Activated CD8-positive, alpha-beta T cell treated with anti-CD3 and anti-CD28 coated beads for 36 hours (primary cell): ENCODE data around the gene MAPK8IP3. TPM values are rescaled to one million over a fixed set of nuclear protein-coding genes. Genes with fewer than 3 reads are reported as not detected.
"Not testable (repeated sequence)": the region's sequence is repeated elsewhere in the genome, so short reads cannot be mapped to it uniquely, and the experiment has no call there.

ENCODE experiments used
- ATAC-seq: fragments of 200-7000 bp; cut with Tn5 transposase; one replicate; pipeline ENCODE4 v1.10.0; 2021; ENCODE audit warnings: mild to moderate bottlenecking, moderate library complexity
- CTCF ChIA-PET: fragments of 350-600 bp; sonication (Branson Sonifier 250); formaldehyde crosslinking; loops from one replicate; lab custom pipeline; 2021; ENCODE audit warnings: antibody characterized with exemption; lab: Charles Lee
- POLR2A ChIA-PET: fragments of 350-600 bp; sonication (Branson Sonifier 250); formaldehyde crosslinking; loops from one replicate; lab custom pipeline; 2021; ENCODE audit warnings: antibody characterized with exemption; lab: Charles Lee
- DNase-seq: peaks from one replicate; pipeline ENCODE4 v3.0.0-alpha.2; 2020
- H3K27ac Mint-ChIP-seq: one replicate; pipeline ENCODE4 v1.8.0; 2021; ENCODE audit warnings: mild to moderate bottlenecking, mixed read lengths
- H3K27me3 Mint-ChIP-seq: one replicate; pipeline ENCODE4 v1.8.0; 2021; ENCODE audit warnings: mixed read lengths
- H3K36me3 Mint-ChIP-seq: one replicate; pipeline ENCODE4 v1.8.0; 2021; ENCODE audit warnings: low read depth, mixed read lengths
- H3K4me1 Mint-ChIP-seq: one replicate; pipeline ENCODE4 v1.8.0; 2021; ENCODE audit warnings: low read depth, mixed read lengths
- H3K4me3 Mint-ChIP-seq: one replicate; pipeline ENCODE4 v1.8.0; 2021; ENCODE audit warnings: mild to moderate bottlenecking, moderate library complexity, mixed read lengths
- H3K9me3 Mint-ChIP-seq: one replicate; pipeline ENCODE4 v1.8.0; 2021; ENCODE audit warnings: mixed read lengths
- intact Hi-C: fragments of 100-400 bp; cut with micrococcal nuclease; formaldehyde crosslinking; loops from one replicate; pipeline ENCODE4 v1.10.0; 2022
- total RNA-seq, 2 experiments: library from RNA; stranded (reverse); gene quantifications; one replicate each; pipeline ENCODE4 v1.2.3, GENCODE V29; 2021
- TF ChIP-seq, protein P1 (sequence below): fragments of 200-600 bp; IDR thresholded peaks from one replicate; pipeline ENCODE4 v1.8.0; 2022; ENCODE audit warnings: antibody characterized with exemption, mild to moderate bottlenecking

The MAPK8IP3 gene
- total RNA-seq, 2 experiments from 2014 or later: 58.4 to 65.1 TPM

DNA sequence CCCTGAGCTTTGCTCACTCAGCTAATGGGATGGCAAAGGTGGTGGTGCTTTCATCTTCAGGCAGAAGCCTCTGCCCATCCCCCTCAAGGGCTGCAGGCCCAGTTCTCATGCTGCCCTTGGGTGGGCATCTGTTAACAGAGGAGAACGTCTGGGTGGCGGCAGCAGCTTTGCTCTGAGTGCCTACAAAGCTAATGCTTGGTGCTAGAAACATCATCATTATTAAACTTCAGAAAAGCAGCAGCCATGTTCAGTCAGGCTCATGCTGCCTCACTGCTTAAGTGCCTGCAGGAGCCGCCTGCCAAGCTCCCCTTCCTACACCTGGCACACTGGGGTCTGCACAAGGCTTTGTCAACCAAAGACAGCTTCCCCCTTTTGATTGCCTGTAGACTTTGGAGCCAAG lies 5.7 kb upstream of the MAPK8IP3 start:
- ChIA-PET CTCF (no interaction called here), POLR2A (interaction anchor here (0.9 kb wide), 1 partner anchor 71 kb away, joined by 3 read pairs; the partner anchor contains the start of gene NME3)
- DNase-seq (no peak), ATAC-seq (no peak)
- H3K9me3 Mint-ChIP-seq: no peaks in the 10 kb centered on the region
- H3K27me3 Mint-ChIP-seq: no peaks in the 10 kb centered on the region
- H3K36me3 Mint-ChIP-seq: peaks cover 32% of the 10 kb centered on the region
- TF ChIP-seq, protein P1, sequence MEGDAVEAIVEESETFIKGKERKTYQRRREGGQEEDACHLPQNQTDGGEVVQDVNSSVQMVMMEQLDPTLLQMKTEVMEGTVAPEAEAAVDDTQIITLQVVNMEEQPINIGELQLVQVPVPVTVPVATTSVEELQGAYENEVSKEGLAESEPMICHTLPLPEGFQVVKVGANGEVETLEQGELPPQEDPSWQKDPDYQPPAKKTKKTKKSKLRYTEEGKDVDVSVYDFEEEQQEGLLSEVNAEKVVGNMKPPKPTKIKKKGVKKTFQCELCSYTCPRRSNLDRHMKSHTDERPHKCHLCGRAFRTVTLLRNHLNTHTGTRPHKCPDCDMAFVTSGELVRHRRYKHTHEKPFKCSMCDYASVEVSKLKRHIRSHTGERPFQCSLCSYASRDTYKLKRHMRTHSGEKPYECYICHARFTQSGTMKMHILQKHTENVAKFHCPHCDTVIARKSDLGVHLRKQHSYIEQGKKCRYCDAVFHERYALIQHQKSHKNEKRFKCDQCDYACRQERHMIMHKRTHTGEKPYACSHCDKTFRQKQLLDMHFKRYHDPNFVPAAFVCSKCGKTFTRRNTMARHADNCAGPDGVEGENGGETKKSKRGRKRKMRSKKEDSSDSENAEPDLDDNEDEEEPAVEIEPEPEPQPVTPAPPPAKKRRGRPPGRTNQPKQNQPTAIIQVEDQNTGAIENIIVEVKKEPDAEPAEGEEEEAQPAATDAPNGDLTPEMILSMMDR: no peak
- no peak overlapping the region for H3K4me3 Mint-ChIP-seq
- H3K27ac Mint-ChIP-seq: no peak overlapping the region
- H3K4me1 Mint-ChIP-seq: peaks cover 7% of the 10 kb centered on the region
- intact Hi-C loops: no loop called here

DNA sequence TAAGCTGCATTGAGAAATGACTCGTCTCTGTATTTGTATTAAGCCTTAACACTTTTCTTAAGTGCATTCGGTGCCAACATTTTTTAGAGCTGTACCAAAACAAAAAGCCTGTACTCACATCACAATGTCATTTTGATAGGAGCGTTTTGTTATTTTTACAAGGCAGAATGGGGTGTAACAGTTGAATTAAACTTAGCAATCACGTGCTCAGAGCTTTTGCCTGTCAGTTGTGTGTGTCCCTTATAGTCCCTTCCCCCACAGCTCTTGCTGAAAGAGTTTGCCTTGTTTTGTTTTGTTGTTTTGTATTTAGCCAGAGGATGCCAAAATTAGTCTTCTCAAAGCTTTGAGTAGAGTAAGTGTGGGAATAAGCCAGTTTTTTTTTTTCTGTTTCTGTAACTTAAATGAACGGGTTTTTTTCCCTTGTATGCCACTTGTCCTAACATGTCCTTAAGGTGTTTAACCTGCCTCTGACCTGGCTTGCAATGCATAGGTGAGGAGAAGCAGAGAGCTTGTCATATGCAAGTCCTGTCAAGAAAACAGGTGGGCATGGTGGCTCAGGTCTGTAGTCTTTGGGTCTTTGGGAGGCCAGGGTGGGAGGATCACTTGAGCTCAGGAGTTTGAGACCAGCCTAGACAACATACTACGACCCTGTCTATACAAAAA lies 4.6 kb upstream of the MAPK8IP3 start:
- ChIA-PET POLR2A (interaction anchor here (0.9 kb wide), 1 partner anchor 70 kb away, joined by 3 read pairs; the partner anchor contains the start of gene NME3), CTCF (interaction anchor here (0.6 kb wide), 1 partner anchor 55 kb away, joined by 3 read pairs; no protein-coding TSS in a partner anchor)
- Mint-ChIP-seq H3K27ac (peak overlapping the region; percentile 64), H3K4me1 (peaks cover 7% of the 10 kb centered on the region), H3K4me3 (no peak overlapping the region), H3K27me3 (no peaks in the 10 kb centered on the region), H3K36me3 (peaks cover 32% of the 10 kb centered on the region), H3K9me3 (no peaks in the 10 kb centered on the region)
- DNase-seq (no peak), ATAC-seq (no peak)
- TF ChIP-seq, protein P1: no peak
- intact Hi-C loops: no loop called here

DNA sequence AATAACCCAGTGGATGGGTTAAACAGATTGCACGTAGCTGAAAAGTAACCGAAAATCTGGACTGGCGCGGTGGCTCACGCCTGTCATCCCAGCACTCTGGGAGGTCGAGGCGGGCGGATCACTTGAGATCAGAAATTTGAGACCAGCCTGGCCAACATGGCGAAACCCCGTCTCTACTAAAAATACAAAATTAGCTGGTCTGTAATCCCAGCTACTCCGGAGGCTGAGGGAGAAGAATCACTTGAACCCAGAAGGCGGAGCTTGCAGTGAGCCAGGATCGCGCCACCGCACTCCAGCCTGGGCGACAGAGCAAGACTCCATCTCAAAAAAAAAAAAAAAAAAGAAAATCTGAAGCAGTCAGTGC lies 689 bp upstream of the MAPK8IP3 start:
- ChIA-PET POLR2A (interaction anchor here (0.6 to 2.7 kb wide), 11 partner anchors 8 to 1216 kb away, joined by 3 to 14 read pairs (median 5); partner anchors contain the start of genes EME2, JPT2, MRPS34 and NME3), CTCF (interaction anchor here (0.6 to 2.2 kb wide), 28 partner anchors 8 to 492 kb away, joined by 3 to 20 read pairs (median 6); partner anchors contain the start of genes EME2, FAHD1, JPT2 and MRPS34)
- H3K27me3 Mint-ChIP-seq, H3K9me3 Mint-ChIP-seq, intact Hi-C loops: not testable (repeated sequence)
- H3K4me3 Mint-ChIP-seq: peak overlapping the region; percentile 96
- peaks cover 14% of the 10 kb centered on the region for H3K36me3 Mint-ChIP-seq
- H3K4me1 Mint-ChIP-seq: peaks cover 35% of the 10 kb centered on the region
- H3K27ac Mint-ChIP-seq: peak overlapping the region; percentile 98
- peak; percentile 54 for DNase-seq
- peak; percentile 11 for ATAC-seq

DNA sequence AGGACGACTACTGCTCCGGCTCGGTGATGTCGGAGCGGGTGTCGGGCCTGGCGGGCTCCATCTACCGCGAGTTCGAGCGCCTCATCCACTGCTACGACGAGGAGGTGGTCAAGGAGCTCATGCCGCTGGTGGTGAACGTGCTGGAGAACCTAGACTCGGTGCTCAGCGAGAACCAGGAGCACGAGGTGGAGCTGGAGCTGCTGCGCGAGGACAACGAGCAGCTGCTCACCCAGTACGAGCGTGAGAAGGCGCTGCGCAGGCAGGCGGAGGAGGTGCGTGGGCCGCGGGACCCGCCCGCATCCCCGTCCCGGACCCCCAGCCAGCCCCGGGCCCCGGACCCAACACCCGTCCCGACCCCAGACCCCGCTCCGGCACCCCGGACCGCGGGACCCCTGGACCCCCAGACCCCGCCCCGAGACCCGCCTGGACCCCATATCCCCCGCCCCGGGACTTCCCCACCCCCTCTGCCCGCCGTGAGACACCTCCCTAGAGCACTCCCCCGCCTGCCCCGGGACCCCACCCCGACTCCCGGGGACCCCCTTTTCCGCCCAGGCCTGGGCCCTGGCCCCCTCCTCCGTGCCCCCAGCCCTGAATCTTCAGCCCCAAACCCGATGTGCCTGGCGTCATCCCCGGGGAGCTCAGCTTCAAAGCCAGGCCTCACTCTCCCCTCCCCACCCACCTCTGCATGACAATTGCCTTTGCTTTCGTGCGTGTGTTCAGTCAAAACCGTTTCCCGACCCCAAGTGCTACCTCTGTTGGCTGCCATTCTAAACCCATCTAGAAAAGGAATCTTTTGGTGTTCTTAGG lies 594 bp downstream of the MAPK8IP3 start:
- DNase-seq (peak; percentile 72), ATAC-seq (peak; percentile 32)
- ChIA-PET CTCF (interaction anchor here (0.7 to 2.2 kb wide), 29 partner anchors 9 to 347 kb away, joined by 3 to 20 read pairs (median 6); partner anchors contain the start of genes EME2, FAHD1, JPT2 and MRPS34), POLR2A (interaction anchor here (0.6 to 2.7 kb wide), 12 partner anchors 9 to 662 kb away, joined by 3 to 14 read pairs (median 5); partner anchors contain the start of genes EME2, JPT2, MRPS34 and NME3)
- TF ChIP-seq, protein P1: no peak
- Mint-ChIP-seq H3K36me3 (peaks cover 10% of the 10 kb centered on the region), H3K27ac (peak overlapping the region; percentile 89), H3K27me3 (no peaks in the 10 kb centered on the region), H3K4me1 (peaks cover 35% of the 10 kb centered on the region), H3K4me3 (peak overlapping the region; percentile 96), H3K9me3 (no peaks in the 10 kb centered on the region)
- intact Hi-C loops: no loop called here

DNA sequence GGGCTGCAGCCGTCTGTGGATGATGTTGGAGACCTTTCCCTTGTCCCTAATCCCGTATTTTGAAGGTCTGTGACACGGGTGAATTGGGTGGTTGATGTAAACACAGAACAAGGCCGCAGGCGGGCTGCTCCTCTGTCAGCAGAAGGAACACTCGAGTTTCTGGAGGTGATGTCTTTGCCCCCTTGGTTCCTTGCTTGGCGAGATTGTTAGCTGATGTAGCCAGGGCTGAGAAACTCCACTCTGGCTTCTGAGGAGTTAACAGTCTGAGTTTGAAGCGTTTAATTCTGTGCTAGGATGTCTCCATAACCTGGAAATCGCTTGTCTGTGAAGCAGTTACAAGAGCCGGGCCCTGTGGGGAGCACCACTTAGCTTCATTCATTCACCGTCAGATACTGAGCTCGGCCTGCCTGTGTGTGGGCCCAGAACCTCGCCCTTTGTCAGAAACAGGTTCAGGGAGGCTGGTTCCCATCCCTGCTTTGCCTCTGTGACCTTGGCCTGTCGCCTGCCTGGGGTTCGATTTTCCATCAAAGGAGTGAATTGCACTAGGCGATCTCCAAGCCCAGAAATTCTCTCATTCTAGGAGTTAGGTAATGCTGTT lies 1.3 kb downstream of the MAPK8IP3 start:
- Mint-ChIP-seq H3K4me1 (peaks cover 36% of the 10 kb centered on the region), H3K4me3 (peak overlapping the region; percentile 96), H3K27ac (peak overlapping the region; percentile 83), H3K36me3 (peaks cover 6% of the 10 kb centered on the region), H3K9me3 (no peaks in the 10 kb centered on the region), H3K27me3 (no peaks in the 10 kb centered on the region)
- no peak for ATAC-seq
- intact Hi-C loops: no loop called here
- DNase-seq: peak; percentile 42
- TF ChIP-seq, protein P1: no peak
- CTCF ChIA-PET: interaction anchor here (0.9 to 1.0 kb wide), 3 partner anchors 29 to 65 kb away, joined by 4 to 6 read pairs (median 4); partner anchors contain the start of genes EME2 and JPT2
- POLR2A ChIA-PET: interaction anchor here (0.6 to 2.7 kb wide), 8 partner anchors 10 to 662 kb away, joined by 3 to 12 read pairs (median 5); partner anchors contain the start of genes EME2, MRPS34 and NME3
